ENCODE data around the gene SYT8.
"Not testable (repeated sequence)": the region's sequence is repeated elsewhere in the genome, so short reads cannot be mapped to it uniquely, and the experiment has no call there.

Gene SYT8

GRCh38 chr11:1862588-1863351, 28.0 kb downstream of the SYT8 start:
- DNase-seq: no peak

GRCh38 chr11:1863352-1864216, 28.8 kb downstream of the SYT8 start:
- DNase-seq: no peak

- DNase-seq: no peak
These were observed 29.4 kb downstream of the SYT8 start for GRCh38 chr11:1864231-1864630.

- no peak for DNase-seq
These were observed 30.3 kb downstream of the SYT8 start for GRCh38 chr11:1864831-1865665.

GRCh38 chr11:1866226-1866625, 31.4 kb downstream of the SYT8 start:
- DNase-seq: no peak

GRCh38 chr11:1866776-1867175, 32.0 kb downstream of the SYT8 start:
- DNase-seq: no peak

- no peak for DNase-seq
These were observed 32.6 kb downstream of the SYT8 start for GRCh38 chr11:1867381-1867780.

- DNase-seq: no peak
These were observed 33.4 kb downstream of the SYT8 start for GRCh38 chr11:1868056-1868635.

GRCh38 chr11:1868636-1869291, 34.0 kb downstream of the SYT8 start:
- no peak for DNase-seq

- no peak for DNase-seq
These were observed 34.9 kb downstream of the SYT8 start for GRCh38 chr11:1869427-1870325.

GRCh38 chr11:1870326-1870696, 35.5 kb downstream of the SYT8 start:
- no peak for DNase-seq

- no peak for DNase-seq
These were observed 36.1 kb downstream of the SYT8 start for GRCh38 chr11:1870721-1871466.

GRCh38 chr11:1871531-1871930, 36.7 kb downstream of the SYT8 start:
- DNase-seq: no peak

- DNase-seq: no peak
These were observed 37.6 kb downstream of the SYT8 start for GRCh38 chr11:1872267-1872985.

GRCh38 chr11:1873048-1873812, 38.4 kb downstream of the SYT8 start:
- no peak for DNase-seq

- not testable (repeated sequence) for DNase-seq
These were observed 39.0 kb downstream of the SYT8 start for GRCh38 chr11:1873813-1874150.

GRCh38 chr11:1874441-1875092, 39.8 kb downstream of the SYT8 start:
- not testable (repeated sequence) for DNase-seq

- DNase-seq: no peak
These were observed 40.5 kb downstream of the SYT8 start for GRCh38 chr11:1875093-1875850.
